Measurements from ENCODE around the gene ANKDD1B. TPM values are rescaled to one million over a fixed set of nuclear protein-coding genes. Genes with fewer than 3 reads are reported as not detected.
"Not testable (repeated sequence)": the region's sequence is repeated elsewhere in the genome, so short reads cannot be mapped to it uniquely, and the experiment has no call there.

ANKDD1B gene
- total RNA-seq, 3 donors from 2014 or later (not counting 1 experiment from before 2014, with no cell fraction given) = 0.52 to 0.66 (median 0.55) TPM

DNA sequence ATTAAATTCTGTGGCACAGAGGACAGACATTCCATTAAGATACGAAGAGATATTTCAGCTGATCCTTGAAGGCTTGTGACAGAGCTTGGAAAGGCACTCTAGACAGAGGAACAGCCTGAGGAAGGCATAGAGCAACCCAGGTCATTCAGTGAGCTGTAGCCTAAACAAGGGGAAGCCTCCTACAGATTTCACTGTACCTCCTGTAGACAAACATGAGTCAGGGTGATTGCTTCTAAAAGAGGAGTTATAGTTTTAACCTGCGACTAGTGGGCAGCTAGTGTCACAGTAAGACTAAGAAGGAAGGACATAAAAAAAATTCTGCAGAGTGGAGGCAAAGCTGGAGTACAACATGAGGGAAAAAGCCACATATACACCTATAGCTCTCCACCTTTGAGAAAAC, 43.5 kb upstream of the ANKDD1B start:
- Histone ChIP-seq H3K4me1 (ENCODE audit: control insufficient read depth, insufficient read depth, low read length) (peaks cover 5% of the 10 kb centered on the region), H3K9me3 (ENCODE audit: control insufficient read depth, insufficient read depth, low read length) (peaks cover 3% of the 10 kb centered on the region), H3K27ac (ENCODE audit: low read length) (no peak overlapping the region), H3K4me3 (ENCODE audit: low read length) (no peak overlapping the region), H3K36me3 (ENCODE audit: control insufficient read depth, insufficient read depth, low read length) (peaks cover 6% of the 10 kb centered on the region), H3K27me3 (ENCODE audit: control insufficient read depth, insufficient read depth, low read length) (no peaks in the 10 kb centered on the region)
- no peaks in the 10 kb centered on the region for H3K27me3 Mint-ChIP-seq (ENCODE audit: low read depth in 2 of 2)
- peak in 1 of 3 donors; percentile 13 for ATAC-seq
- H3K4me1 Mint-ChIP-seq = peaks cover 30 to 37% of the 10 kb centered on the region in 2 donors
- TF ChIP-seq, protein P1, sequence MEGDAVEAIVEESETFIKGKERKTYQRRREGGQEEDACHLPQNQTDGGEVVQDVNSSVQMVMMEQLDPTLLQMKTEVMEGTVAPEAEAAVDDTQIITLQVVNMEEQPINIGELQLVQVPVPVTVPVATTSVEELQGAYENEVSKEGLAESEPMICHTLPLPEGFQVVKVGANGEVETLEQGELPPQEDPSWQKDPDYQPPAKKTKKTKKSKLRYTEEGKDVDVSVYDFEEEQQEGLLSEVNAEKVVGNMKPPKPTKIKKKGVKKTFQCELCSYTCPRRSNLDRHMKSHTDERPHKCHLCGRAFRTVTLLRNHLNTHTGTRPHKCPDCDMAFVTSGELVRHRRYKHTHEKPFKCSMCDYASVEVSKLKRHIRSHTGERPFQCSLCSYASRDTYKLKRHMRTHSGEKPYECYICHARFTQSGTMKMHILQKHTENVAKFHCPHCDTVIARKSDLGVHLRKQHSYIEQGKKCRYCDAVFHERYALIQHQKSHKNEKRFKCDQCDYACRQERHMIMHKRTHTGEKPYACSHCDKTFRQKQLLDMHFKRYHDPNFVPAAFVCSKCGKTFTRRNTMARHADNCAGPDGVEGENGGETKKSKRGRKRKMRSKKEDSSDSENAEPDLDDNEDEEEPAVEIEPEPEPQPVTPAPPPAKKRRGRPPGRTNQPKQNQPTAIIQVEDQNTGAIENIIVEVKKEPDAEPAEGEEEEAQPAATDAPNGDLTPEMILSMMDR (IDR thresholded peaks at IDR 0.05) = no peak
- H3K4me3 Mint-ChIP-seq = no peak overlapping the region
- peaks cover 17% of the 10 kb centered on the region for H3K36me3 Mint-ChIP-seq
- intact Hi-C loops (cut with micrococcal nuclease) = no loop called here
- DNase-seq = no peak
- H3K27ac Mint-ChIP-seq = peak overlapping the region; percentile 37 to 83
- H3K9me3 Mint-ChIP-seq = peaks cover 6 to 8% of the 10 kb centered on the region in 2 donors
- WGBS (ENCODE audit: insufficient coverage) = 58% methylated on average over 2 of the region's 2 CpGs

DNA sequence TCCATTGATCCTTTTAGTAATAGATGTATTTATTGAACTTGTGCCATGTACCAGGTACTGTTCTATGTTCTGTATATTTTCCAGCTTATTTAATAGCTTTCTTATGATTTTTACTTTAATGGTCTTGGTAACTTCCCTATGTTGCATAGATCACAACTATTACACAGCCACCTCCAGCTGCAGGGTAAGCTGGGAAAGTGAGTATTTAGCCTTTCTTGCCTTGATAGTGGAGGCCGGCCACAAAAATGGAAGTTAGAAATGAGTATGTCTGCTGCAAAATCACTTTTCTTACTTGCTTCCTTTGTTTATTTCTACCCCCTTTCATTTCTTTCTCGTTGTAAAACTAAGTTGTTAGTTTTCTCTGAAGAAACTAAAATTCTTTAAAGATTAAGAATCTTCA, 43.1 kb upstream of the ANKDD1B start:
- intact Hi-C loops (cut with micrococcal nuclease) = no loop called here
- peaks cover 5% of the 10 kb centered on the region for H3K4me1 ChIP-seq (ENCODE audit: control insufficient read depth, insufficient read depth, low read length)
- H3K36me3 ChIP-seq (ENCODE audit: control insufficient read depth, insufficient read depth, low read length) = peaks cover 6% of the 10 kb centered on the region
- no peaks in the 10 kb centered on the region for H3K27me3 Mint-ChIP-seq (ENCODE audit: low read depth in 2 of 2)
- H3K36me3 Mint-ChIP-seq = peaks cover 13% of the 10 kb centered on the region
- no peak overlapping the region for H3K4me3 ChIP-seq (ENCODE audit: low read length)
- H3K4me3 Mint-ChIP-seq = no peak overlapping the region
- no peak for DNase-seq
- peak overlapping the region in 1 of 2 donors; percentile 83 for H3K27ac Mint-ChIP-seq
- H3K27ac ChIP-seq (ENCODE audit: low read length) = no peak overlapping the region
- TF ChIP-seq, protein P1 (IDR thresholded peaks at IDR 0.05) = no peak
- H3K27me3 ChIP-seq (ENCODE audit: control insufficient read depth, insufficient read depth, low read length) = no peaks in the 10 kb centered on the region
- peaks cover under 1% of the 10 kb centered on the region for H3K9me3 ChIP-seq (ENCODE audit: control insufficient read depth, insufficient read depth, low read length)
- ATAC-seq = no peak
- peaks cover 6 to 8% of the 10 kb centered on the region in 2 donors for H3K9me3 Mint-ChIP-seq
- H3K4me1 Mint-ChIP-seq = peaks cover 30 to 36% of the 10 kb centered on the region in 2 donors
- WGBS (ENCODE audit: insufficient coverage) = no CpG with 5 or more reads among the region's 2 CpGs

DNA sequence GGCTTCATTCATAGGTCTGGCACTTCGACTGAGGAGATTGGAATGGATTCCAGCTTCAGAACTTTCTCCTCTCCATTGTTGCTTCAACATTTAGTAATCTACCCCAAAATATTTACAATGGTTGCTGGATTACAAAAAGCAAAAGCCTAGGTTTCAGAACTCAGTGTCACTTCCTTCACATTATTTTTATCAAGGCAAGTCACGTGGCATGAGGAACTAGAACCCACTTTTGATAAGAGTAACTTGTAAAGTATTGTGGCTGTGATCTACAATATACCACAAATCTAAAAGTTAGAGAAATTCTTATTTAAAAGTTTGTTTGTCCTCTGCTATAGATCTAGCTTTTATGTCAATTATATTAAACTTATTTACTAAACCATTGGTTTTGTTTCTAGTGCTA, 39.7 kb upstream of the ANKDD1B start:
- Histone ChIP-seq H3K9me3 (ENCODE audit: control insufficient read depth, insufficient read depth, low read length) (no peaks in the 10 kb centered on the region), H3K27ac (ENCODE audit: low read length) (no peak overlapping the region), H3K27me3 (ENCODE audit: control insufficient read depth, insufficient read depth, low read length) (no peaks in the 10 kb centered on the region), H3K4me1 (ENCODE audit: control insufficient read depth, insufficient read depth, low read length) (peaks cover 3% of the 10 kb centered on the region), H3K4me3 (ENCODE audit: low read length) (no peak overlapping the region), H3K36me3 (ENCODE audit: control insufficient read depth, insufficient read depth, low read length) (peaks cover 11% of the 10 kb centered on the region)
- H3K4me1 Mint-ChIP-seq = peaks cover 17 to 23% of the 10 kb centered on the region in 2 donors
- ATAC-seq = no peak
- no peaks in the 10 kb centered on the region for H3K36me3 Mint-ChIP-seq
- no peak overlapping the region for H3K4me3 Mint-ChIP-seq
- TF ChIP-seq, protein P1 (IDR thresholded peaks at IDR 0.05) = no peak
- no peaks in the 10 kb centered on the region for H3K9me3 Mint-ChIP-seq
- no peak for DNase-seq
- WGBS (ENCODE audit: insufficient coverage) = 86% methylated on average over 1 of the region's 2 CpGs
- H3K27ac Mint-ChIP-seq = no peak overlapping the region
- no peaks in the 10 kb centered on the region for H3K27me3 Mint-ChIP-seq (ENCODE audit: low read depth in 2 of 2)
- intact Hi-C loops (cut with micrococcal nuclease) = no loop called here

DNA sequence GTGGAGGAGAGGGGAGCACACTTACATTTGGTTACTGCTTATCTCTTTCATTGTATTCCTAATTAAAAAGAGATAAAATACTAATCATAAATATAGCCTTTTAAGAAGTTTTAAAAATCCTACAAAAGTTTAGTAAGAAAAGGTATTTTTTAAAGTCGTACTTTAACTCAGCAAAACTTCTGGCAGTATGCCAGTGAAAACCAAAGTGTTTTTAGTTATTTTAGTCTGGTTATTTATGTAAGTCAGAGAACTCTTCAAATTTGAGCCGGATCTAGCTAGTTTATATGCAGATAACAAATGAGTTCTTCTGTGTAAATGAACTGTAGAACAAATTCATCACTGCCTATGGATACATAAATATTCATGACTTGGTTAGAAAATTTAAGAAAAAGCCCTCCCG, 36.5 kb upstream of the ANKDD1B start:
- H3K4me1 Mint-ChIP-seq = peaks cover 0 to 5% of the 10 kb centered on the region in 2 donors
- H3K9me3 Mint-ChIP-seq = no peaks in the 10 kb centered on the region
- no peaks in the 10 kb centered on the region for H3K27me3 Mint-ChIP-seq (ENCODE audit: low read depth in 2 of 2)
- Histone ChIP-seq H3K4me1 (ENCODE audit: control insufficient read depth, insufficient read depth, low read length) (no peaks in the 10 kb centered on the region), H3K27ac (ENCODE audit: low read length) (no peak overlapping the region), H3K27me3 (ENCODE audit: control insufficient read depth, insufficient read depth, low read length) (no peaks in the 10 kb centered on the region), H3K4me3 (ENCODE audit: low read length) (no peak overlapping the region), H3K36me3 (ENCODE audit: control insufficient read depth, insufficient read depth, low read length) (peaks cover 16% of the 10 kb centered on the region), H3K9me3 (ENCODE audit: control insufficient read depth, insufficient read depth, low read length) (no peaks in the 10 kb centered on the region)
- ATAC-seq = no peak
- H3K4me3 Mint-ChIP-seq = no peak overlapping the region
- H3K36me3 Mint-ChIP-seq = no peaks in the 10 kb centered on the region
- WGBS (ENCODE audit: insufficient coverage) = 31% methylated on average over 2 of the region's 3 CpGs
- DNase-seq = no peak
- intact Hi-C loops (cut with micrococcal nuclease) = no loop called here
- TF ChIP-seq, protein P1 (IDR thresholded peaks at IDR 0.05) = no peak
- no peak overlapping the region for H3K27ac Mint-ChIP-seq

DNA sequence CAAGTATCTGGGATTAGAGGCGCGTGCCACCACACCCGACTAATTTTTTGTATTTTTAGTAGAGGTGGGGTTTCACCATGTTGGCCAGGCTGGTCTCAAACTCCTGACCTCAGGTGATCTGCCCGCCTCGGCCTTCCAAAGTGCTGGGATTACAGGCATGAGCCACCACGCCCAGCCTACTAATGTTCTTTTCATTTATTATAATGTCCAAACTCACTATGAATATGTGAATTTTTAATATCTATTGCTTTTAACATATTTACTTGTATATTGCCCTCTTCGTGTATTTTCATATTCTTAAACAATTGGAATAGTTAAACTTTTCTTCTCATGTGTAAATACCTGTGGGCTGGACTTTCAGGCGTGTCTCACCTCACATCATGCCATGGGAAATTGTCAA, 33.0 kb upstream of the ANKDD1B start:
- WGBS (ENCODE audit: insufficient coverage) = 100% methylated on average over 5 of the region's 8 CpGs
- H3K27ac Mint-ChIP-seq; H3K9me3 Mint-ChIP-seq; H3K4me3 ChIP-seq (ENCODE audit: low read length); H3K27ac ChIP-seq (ENCODE audit: low read length); H3K27me3 ChIP-seq (ENCODE audit: control insufficient read depth, insufficient read depth, low read length); H3K4me1 ChIP-seq (ENCODE audit: control insufficient read depth, insufficient read depth, low read length); H3K9me3 ChIP-seq (ENCODE audit: control insufficient read depth, insufficient read depth, low read length); H3K27me3 Mint-ChIP-seq (ENCODE audit: low read depth in 2 of 2); H3K4me3 Mint-ChIP-seq; H3K4me1 Mint-ChIP-seq; DNase-seq; intact Hi-C loops (cut with micrococcal nuclease); ATAC-seq; H3K36me3 Mint-ChIP-seq: not testable (repeated sequence)
- H3K36me3 ChIP-seq (ENCODE audit: control insufficient read depth, insufficient read depth, low read length) = peaks cover 18% of the 10 kb centered on the region
